ENCODE measurements around the gene TRMU. TPM values are rescaled to one million over a fixed set of nuclear protein-coding genes. Genes with fewer than 3 reads are reported as not detected.

TRMU gene
- total and polyA plus RNA-seq, 2 of the 8 experiments (the other 6 are each of a cell fraction or from before 2014, with no cell fraction given): 43.4 to 70.6 TPM

DNA sequence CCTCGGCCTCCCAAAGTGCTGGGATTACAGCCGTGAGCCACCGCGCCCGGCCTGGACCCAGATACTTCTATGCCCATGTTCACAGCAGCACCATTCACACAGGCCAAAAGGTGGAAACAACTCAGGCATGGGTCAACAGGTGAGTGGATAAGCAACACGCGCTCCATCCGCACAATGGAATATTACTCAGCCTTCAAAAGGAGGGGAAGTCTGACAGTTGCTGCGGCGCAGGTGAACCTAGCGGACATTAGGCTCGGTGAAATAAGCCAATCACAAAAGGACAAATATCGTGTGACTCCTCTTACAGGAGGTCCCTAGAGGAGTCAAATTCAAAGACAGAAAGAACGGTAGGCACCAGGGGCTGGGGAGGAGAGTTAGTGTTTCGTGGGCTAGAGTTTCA lies 47.0 kb downstream of the TRMU start:
- H2BK15ac ChIP-seq (ENCODE audit: low read length): no peak overlapping the region
- H3K4ac ChIP-seq (replicated peaks; ENCODE audit: insufficient read length, low read depth, low read length): no peak overlapping the region
- no peak for FAIRE-seq
- H3K4me2 ChIP-seq (ENCODE audit: insufficient read depth in 1 of 2, low read depth in 2 of 2, low read length in 2 of 2): no peak overlapping the region
- H2BK5ac ChIP-seq (ENCODE audit: low read depth, low read length): no peak overlapping the region
- no peaks in the 10 kb centered on the region for H3K23me2 ChIP-seq (ENCODE audit: low read depth, low read length)
- H3K79me1 ChIP-seq (ENCODE audit: low read depth, low read length): no peaks in the 10 kb centered on the region
- no peak overlapping the region for H3K4me3 ChIP-seq (ENCODE audit: extremely low read depth in 1 of 4, insufficient read depth in 2 of 4, low read depth in 3 of 4, low read length in 4 of 4)
- H4K8ac ChIP-seq (ENCODE audit: extremely low read depth, insufficient read depth, low read length): no peak overlapping the region
- no peak overlapping the region for H4K91ac ChIP-seq (replicated peaks; ENCODE audit: insufficient read length, low read length)
- no peak overlapping the region for H3K14ac ChIP-seq (ENCODE audit: insufficient read length)
- no peak overlapping the region for H2BK20ac ChIP-seq (ENCODE audit: low read length)
- no peaks in the 10 kb centered on the region for H3K79me2 ChIP-seq (ENCODE audit: control insufficient read depth in 1 of 2, insufficient read depth in 2 of 2, low read length in 2 of 2)
- H3K4me1 ChIP-seq (replicated peaks in 1 of 4; ENCODE audit: control insufficient read depth in 3 of 4, insufficient read depth in 4 of 4, low read length in 3 of 4): peaks cover 0 to 21% (median 18%) of the 10 kb centered on the region in 4 experiments; a peak in 6 of 7 replicates
- no peak overlapping the region for H2AFZ ChIP-seq (ENCODE audit: low read length)
- no peak overlapping the region for H4K5ac ChIP-seq (ENCODE audit: insufficient read length, low read depth, low read length)
- no peak overlapping the region for H3K9ac ChIP-seq (replicated peaks in 1 of 4; ENCODE audit: extremely low read depth in 1 of 4, low read depth in 3 of 4, low read length in 3 of 4)
- ChIA-PET POLR2A (ENCODE audit: partially characterized antibody) (no interaction called here), CTCF (ENCODE audit: partially characterized antibody) (interaction anchor here (1.6 kb wide), 1 partner anchor 159 kb away, joined by 4 read pairs; no protein-coding TSS in a partner anchor)
- no peaks in the 10 kb centered on the region for H3K27me3 ChIP-seq (replicated peaks in 1 of 4; ENCODE audit: control insufficient read depth in 3 of 4, extremely low read depth in 1 of 4, insufficient read depth in 3 of 4, low read length in 3 of 4)
- no peak for TF ChIP-seq NANOG (IDR thresholded peaks at IDR 0.05; ENCODE audit: insufficient read depth, low read depth, low read length, poor library complexity, severe bottlenecking)
- no peaks in the 10 kb centered on the region for H3K36me3 ChIP-seq (ENCODE audit: control insufficient read depth in 2 of 4, insufficient read depth in 4 of 4, low read length in 3 of 4)
- H3K56ac ChIP-seq (replicated peaks; ENCODE audit: insufficient read length, low read depth, low read length): no peak overlapping the region
- 87% methylated on average over 15 of the region's 15 CpGs; no CpG with 5 or more reads in 1 of the 2 experiments for WGBS, 2 experiments (ENCODE audit: extremely low coverage in 1 of 2, insufficient coverage in 1 of 2, insufficient read length in 1 of 2, insufficient replicate concordance in 2 of 2, low coverage in 1 of 2, low lambda C conversion rate in 2 of 2, missing lambda C conversion rate in 1 of 2)
- H2AK5ac ChIP-seq (ENCODE audit: low read depth, low read length): no peak overlapping the region
- no peak for DNase-seq (ENCODE audit: low read depth in 1 of 2, low spot score in 2 of 2)
- no peaks in the 10 kb centered on the region for H4K20me1 ChIP-seq (replicated peaks in 1 of 2; ENCODE audit: control insufficient read depth in 1 of 2, insufficient read depth in 2 of 2, low read length in 2 of 2)
- no peak overlapping the region for H2BK120ac ChIP-seq (replicated peaks; ENCODE audit: low read depth, low read length)
- H3K23ac ChIP-seq (ENCODE audit: insufficient read length): no peak overlapping the region
- H3K27ac ChIP-seq (ENCODE audit: low read depth, low read length): no peak overlapping the region
- no peak overlapping the region for H3K18ac ChIP-seq (ENCODE audit: extremely low read depth, low read length)
- H2BK12ac ChIP-seq (ENCODE audit: low read depth, low read length): no peak overlapping the region
- H3K9me3 ChIP-seq (ENCODE audit: insufficient read depth in 2 of 2, low read depth in 1 of 2, low read length in 1 of 2): no peaks in the 10 kb centered on the region
